GM04503 (cell line): ENCODE measurements around the gene PPP1R3A.
A peak's percentile ranks its signal among the peaks of the same experiment; 100 is the strongest.
"Not testable (repeated sequence)": the region's sequence is repeated elsewhere in the genome, so short reads cannot be mapped to it uniquely, and the experiment has no call there.

ENCODE experiments used
- DNase-seq: peaks from one replicate; pipeline ENCODE4 v3.0.0-alpha.2; 2012; ENCODE audit warnings: low read depth

The PPP1R3A gene, protein sequence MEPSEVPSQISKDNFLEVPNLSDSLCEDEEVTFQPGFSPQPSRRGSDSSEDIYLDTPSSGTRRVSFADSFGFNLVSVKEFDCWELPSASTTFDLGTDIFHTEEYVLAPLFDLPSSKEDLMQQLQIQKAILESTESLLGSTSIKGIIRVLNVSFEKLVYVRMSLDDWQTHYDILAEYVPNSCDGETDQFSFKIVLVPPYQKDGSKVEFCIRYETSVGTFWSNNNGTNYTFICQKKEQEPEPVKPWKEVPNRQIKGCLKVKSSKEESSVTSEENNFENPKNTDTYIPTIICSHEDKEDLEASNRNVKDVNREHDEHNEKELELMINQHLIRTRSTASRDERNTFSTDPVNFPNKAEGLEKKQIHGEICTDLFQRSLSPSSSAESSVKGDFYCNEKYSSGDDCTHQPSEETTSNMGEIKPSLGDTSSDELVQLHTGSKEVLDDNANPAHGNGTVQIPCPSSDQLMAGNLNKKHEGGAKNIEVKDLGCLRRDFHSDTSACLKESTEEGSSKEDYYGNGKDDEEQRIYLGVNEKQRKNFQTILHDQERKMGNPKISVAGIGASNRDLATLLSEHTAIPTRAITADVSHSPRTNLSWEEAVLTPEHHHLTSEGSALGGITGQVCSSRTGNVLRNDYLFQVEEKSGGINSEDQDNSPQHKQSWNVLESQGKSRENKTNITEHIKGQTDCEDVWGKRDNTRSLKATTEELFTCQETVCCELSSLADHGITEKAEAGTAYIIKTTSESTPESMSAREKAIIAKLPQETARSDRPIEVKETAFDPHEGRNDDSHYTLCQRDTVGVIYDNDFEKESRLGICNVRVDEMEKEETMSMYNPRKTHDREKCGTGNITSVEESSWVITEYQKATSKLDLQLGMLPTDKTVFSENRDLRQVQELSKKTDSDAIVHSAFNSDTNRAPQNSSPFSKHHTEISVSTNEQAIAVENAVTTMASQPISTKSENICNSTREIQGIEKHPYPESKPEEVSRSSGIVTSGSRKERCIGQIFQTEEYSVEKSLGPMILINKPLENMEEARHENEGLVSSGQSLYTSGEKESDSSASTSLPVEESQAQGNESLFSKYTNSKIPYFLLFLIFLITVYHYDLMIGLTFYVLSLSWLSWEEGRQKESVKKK

DNA sequence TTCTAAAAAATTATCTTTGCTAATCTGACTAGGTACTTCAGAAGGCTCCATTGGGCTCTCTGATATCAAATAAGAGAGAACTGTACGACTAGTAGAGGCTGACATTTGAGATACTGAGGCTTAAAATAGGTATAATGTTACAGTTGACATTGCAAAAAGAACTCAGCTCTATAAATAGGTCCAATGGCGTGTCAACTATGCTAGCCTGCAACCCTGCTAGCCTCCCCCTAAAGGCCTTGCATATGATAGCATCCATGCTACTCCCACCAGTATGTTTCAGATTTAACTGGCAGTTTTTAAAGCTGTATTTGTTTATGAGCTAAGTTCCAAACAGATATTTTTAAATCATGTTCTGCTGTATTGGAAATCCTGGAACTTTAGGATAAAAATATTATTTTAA is at the start of gene PPP1R3A:
Gene PPP1R3A, minus strand, starts transcription at position 64 of the 400 bp plus-strand sequence. Its CDS starts 13 bp downstream, at position 51.
- DNase-seq, result no peak

DNA sequence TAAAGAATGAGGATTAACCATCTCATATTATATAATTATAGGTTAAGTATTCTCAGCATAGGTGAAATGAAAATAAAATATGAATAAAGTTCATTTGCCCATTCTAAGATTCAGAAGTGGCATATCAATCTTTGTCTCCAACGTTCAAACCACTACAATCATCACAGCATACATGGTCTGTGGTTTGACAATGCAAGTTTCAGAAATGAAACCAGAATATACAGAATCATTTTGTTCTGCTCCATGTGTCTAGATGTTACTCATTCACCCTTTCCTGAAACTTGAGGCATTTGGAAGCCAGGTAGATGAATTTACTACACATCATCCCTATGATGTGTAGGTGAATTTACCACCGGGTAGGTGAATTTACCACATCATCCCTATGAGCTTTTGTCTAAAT is 44.5 kb upstream of the PPP1R3A start:
- no peak for DNase-seq

DNA sequence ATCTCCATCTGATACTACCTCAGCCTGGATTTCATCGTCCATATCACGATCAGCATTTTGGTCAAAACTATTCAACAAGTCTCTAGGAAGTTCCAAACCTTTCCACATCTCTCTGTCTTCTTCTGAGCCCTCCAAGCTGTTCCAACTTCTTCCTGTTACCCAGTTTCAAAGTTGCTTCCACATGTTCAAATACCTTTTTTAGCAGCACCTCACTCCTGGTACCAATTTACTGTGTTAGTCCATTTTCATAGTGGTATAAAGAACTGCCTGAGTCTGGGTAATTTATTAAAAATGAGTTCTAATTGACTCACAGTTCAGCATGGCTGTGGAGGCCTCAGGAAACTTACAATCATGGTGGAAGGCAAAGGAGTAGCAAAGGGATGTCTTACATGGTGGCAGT is 41.1 kb upstream of the PPP1R3A start:
- no peak for DNase-seq

DNA sequence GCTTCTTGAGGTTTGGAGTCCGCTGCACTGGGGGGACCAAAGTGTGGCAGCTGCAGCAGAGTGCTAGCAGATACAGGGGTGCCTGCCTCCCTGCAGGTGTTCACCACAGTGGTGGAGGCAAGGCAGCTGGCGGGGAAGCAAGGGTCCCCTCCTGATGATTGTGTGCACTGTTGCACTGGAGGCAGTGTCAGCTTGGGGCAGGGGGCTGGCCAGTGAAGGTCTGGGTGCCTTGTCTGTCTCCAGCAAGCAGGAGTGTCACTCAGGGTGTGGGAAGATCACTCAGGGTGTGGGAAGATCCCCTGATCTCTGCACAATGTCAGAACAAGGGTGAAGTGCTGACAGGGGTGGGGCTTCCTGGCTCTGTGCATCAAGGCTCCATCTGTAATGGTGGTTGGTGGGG is 36.3 kb upstream of the PPP1R3A start:
- no peak for DNase-seq

DNA sequence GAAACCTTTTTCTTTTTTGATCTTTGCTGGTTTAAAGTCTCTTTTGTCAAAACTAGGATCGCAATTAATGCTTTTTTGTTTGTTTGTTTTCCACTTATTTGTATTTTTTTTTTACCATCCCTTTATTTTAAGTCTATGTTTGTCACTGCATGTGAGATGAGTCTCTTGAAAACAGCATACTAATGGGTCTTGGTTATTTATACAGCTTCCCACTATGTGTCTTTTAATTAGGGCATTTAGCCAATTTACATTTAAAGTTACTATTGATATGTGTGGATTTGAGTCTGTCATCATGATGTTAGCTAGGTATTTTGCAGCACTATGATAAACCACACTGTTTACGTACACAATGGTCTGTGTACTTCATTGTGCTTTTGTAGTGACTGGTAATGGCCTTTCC is 34.7 kb upstream of the PPP1R3A start:
- DNase-seq, result no peak

DNA sequence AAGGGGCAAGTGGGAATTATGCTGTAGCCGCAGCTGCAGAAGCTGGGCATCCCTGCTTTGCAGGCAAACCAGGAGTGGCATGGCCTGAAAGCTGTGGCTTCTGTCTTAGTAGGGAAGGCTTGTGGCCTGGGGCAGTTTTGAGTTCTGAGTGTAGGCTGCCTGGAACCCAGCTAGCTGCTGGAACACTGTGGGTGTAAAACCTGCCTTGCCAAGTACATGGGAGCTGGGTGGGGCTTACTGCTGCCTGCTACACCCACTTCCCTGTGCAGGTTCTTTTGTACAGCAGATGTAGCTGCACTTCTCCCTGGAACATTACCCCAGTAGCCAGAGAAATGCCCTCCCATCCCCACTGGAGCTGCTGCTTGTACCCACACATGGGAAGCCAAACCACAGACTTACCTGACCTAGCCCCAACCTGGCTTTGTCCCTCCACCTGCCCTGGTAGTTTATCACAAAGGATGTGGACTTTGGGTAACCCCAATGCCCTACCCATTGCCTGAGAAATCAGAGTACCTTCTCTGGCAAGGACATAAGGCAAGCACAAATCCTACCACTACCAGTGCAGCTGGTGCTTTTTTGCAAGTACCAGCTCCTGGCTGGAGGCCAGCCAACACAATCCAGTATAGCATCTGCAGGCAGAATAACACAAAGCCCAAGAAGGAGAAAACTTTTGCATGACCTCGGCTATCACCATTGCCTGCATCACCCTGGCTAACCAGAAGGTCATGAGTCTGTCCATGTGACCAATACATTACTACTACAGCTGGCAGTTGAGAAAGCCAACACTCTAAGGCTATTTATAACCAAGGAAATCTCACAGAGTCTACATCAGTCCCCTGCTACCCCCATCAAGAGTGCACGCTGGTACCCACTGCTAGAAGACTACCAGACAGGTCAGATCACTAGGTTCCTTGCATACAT is 26.5 kb upstream of the PPP1R3A start:
- no peak for DNase-seq

DNA sequence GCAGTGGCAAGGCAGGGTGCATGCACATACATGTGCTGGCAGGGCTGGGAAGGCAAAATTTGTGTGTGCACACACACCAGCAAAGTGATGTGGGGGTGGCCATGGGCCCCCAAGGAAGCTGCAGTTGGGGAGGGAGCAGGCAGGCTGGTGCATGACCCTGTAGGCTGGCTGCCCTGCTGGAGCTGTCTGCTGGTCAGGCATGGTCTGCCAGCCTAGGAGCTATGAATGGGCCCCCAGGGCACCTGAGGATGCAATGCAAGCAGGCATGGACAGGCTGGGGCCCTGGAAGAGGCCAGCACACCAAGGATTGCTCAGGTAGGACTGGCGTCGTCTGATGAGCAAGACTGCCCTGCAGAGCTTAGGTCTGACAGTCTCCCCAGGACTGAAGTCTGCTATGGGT is 18.2 kb upstream of the PPP1R3A start:
- no peak for DNase-seq

DNA sequence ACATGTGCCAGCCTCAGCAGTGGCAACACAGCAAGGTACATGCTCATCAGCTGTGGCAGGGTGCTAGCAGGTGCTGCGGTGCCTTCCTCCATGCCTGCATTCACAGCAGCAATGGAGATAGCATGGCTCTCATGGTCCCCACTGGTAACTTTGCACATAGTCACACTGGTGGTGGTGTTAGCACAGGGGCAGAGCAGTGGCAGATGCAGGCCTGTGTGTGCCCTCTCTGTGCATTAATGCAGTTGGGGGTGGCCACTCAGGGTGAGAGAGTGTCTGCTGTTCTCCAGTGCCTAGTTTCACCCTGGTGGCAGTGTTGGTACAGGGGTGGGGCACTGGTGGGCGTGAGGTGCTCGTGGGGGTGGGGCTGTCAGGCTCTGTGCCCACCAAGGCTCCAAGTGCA is 17.7 kb upstream of the PPP1R3A start:
- DNase-seq, result no peak

DNA sequence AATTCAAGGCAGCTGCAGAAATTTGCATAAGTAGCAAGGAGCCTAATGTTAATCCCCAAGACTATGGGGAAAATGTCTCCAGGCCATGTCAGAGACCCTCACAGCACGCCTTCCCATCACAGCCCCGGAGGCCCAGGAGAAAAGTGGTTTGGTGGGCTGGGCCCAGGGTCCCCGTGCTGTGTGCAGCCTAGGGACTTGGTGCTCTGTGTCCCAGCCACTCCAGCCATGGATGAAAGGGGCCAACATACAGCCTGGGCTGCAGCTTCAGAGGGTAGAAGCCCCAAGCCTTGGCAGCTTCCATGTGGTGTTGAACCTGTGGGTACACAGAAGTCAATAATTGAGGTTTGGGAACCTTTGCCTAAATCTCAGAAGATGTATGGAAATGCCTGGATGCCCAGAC is 10.6 kb upstream of the PPP1R3A start:
- not testable (repeated sequence) for DNase-seq

DNA sequence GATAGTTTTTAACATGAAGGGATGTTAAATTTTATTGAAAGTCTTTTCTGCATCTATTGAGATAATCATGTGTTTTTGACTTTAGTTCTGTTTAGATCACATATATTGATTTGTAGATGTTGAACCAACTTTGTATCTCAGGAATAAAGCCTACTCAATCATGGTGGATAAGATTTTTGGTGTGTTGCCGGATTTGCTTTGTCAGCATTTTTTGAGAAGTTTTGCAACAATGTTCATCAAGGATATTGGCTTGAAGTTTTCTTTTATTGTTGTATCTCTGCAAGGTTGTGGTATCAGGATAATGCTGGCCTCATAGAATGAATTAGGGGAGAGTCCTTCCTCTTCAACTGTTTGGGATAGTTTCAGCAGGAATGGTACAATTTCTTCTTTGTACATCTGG is 9.3 kb upstream of the PPP1R3A start:
- no peak for DNase-seq

DNA sequence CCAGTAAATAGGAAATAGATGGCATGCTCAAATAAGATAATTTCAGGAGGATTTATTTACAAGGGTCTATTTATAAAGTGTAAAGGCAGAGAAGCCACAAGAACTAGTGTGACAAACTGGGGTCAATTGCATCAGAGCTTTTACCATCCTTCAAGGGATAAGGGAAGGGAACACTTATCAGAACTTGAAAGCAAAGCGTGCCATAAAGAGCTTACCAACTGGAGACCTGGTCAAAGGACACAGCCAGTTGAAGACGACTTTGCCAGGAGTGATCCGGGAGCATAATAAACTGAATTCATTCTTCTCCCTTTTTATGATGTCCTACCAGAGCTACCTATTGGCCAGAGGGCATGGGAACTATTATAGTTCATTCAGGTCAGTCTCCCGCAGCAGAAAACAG is 3.2 kb upstream of the PPP1R3A start:
- no peak for DNase-seq

DNA sequence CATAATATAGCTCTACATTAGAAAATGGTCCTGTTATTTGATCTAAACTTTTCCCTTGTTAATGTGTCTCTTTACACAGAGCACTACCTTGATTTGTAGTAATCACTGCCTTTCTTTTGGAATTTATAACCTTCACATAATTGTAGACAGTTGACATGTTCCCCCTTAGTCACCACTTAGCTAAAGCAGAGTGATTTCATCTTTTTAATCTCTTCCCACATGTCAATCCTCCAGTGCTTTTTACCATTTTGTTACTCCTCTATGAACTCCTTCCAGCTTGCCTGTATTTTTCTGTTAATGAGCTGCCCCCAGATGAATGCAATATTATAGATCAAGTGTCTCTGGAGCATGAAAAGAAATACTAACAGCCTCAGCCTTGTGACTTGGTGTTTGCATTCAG is 2.6 kb upstream of the PPP1R3A start:
- no peak for DNase-seq

DNA sequence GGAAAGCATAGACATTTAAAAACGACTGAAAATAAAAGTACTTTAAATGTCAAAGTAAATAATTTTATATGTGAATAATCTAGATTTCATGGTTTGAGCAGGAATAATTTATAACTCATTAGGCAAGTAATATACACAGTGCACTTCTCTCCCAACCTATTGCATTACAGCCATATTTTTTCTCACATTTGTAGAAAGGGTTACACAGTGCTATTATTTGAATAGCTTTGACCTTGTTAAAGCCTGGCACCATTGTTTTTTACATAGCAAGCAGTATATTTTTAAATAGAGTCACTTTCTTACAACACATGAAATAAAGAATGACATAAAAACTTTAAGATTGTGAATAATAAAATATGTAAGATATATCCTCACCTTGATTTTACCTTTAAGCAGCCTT is 969 bp downstream of the PPP1R3A start:
- DNase-seq, result no peak

DNA sequence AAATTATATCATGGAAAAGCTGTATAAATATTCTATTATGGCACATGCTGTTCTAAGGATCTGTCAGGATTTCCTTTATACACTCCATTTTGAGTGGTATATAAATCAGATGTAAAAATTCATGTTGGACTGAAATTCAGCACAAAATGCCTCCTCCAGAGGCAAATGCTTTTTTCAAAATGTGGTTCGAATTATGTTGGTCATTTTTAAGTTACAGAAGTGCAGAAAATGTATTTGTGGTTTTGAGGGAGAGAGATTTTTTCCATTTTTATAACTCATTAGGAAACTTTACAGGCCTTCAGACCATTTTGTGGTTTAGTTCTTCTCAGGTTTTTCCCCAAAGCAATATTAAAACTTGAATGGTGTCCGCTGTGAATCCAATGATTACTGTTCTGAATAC is 2.9 kb downstream of the PPP1R3A start:
- peak; percentile 6 for DNase-seq

DNA sequence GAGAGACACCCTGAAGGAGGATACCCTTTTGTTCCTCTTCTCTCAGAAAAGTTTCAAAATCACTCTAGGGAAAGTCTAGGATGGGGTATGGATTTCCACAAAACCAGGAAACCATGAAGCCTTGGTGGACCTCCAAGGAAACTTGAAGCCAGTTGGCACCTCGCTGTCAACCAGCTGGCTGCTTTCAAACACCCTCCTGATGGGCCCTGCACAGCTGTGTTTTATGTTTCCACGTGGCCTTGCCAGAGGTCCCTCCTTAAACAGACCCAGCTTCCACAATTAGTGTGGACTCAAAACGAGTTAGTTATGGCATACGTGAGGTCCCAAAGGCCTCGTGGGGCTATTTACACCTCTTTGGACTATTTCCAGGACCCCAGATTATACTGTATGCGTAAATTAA is 5.9 kb downstream of the PPP1R3A start:
- DNase-seq, result no peak

DNA sequence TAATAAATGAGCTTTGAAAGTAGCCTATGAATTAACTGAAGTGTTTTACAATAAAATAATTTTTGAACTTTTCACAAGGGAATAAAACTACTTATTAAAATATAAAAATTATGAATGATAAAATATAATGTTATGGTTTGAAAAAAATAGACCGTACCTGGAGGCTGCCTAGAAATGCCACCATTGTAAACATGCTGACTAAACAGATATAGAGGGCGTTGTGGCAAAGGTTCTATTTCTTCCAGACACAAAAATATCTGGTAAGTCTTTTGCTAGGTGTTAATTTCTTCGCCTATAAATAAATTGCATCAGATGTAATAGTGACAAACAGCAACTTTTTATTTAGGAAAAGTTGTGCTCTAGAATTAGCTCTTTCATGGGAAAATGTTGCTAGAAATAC is 11.2 kb downstream of the PPP1R3A start:
- no peak for DNase-seq

DNA sequence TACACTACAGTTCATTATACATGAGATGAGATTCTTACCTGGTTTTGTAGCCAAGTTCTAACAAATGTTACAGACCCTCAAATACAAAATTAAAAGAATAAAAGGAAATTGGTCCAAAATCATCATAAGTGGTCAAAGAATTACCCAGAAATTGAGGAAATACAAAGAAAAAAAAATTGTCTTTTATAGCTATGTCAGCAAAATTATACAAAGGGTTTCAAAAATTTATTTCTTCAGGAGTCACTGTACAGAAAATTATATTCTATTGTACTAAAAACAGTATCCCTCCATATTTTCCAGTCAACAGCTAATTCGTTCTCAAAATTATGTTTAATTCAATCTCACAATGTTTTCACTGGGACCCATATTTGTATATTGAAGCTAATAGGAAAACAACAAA is 14.3 kb downstream of the PPP1R3A start:
- no peak for DNase-seq

DNA sequence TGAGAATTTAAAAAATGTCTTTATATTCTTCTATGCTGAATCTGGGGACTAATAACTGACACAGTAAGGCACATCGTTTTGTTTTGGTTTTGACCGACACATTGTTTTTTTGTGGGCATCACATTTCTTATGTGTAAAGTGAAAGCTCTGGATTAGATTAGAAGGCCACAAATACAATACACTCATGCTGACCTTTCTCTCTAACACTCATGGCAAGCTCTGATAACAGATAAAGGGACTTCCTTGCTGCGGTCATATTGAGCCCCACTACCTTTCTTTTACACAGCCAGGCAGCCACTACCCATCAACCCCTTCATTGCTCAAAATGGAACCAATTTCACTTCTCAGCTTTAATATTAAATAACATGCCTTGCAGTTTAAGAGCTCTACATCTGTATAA is 26.0 kb downstream of the PPP1R3A start:
- no peak for DNase-seq

DNA sequence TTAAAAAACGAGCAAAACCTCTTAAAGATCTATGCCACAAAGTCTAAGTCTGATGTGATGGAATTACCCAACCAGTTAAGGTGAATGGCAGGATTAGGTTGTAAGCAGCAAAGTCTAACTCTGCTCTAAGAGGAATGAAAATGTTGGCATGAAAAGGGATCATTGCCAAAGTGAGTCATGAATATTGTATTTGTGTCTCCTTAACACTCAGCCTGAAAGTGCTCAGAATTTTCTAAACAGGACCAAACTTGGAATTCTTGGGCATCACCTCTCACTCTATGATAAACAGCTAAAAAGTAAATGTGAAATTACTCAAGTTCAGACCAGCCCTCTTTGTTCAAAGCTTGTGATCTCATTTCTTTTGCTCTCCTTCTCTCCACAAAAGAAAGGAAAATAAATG is 27.0 kb downstream of the PPP1R3A start:
- DNase-seq, result peak; percentile 36

DNA sequence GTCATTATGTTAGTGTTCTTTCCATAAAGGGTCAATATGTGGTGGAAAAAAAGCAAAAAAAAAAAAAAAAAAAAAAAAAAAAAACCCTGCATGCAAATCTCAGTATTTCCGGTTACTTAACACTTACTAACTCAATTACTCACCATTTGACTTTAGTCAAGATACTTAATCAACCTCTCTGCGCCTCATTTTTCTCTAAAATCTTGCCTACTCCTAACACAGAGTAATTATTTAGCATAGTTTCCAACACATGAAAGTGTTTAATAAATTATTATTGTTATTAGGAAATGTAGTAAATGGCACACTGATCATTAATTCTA is 27.8 kb downstream of the PPP1R3A start:
- DNase-seq, result peak; percentile 0

DNA sequence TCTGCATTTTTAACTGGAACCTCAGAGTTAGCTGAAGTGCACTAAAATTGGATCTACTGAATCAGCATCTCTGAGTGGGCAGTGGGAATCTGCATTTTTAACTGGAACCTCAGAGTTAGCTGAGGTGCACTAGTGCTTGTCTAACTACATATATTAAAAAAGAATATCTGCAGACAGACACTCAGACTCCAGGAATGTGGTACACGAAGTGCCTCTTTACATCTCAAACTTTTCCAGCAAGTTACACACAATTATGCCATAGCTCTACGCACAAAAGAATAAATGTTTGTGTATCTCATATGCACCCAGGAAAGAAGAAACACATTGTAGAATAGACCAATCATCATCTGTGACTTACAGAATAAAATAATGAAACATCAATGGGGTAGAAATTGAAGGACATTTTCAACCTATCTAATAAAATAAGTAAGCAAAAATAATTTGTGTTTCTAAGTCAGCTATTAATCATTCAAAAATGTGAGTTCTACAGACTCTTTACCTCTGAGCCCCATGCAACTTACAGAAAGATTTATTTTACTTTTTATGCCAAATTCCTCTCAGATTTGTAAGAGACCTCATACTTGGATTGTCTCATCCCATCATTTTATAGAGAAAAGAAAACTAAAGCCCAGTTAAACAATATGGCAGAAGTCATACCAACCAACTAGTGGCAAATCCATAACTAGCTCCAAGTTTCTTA is 28.3 kb downstream of the PPP1R3A start:
- DNase-seq, result peak; percentile 1
